BJ (cell line): ENCODE data around the gene SLC7A11. TPM values are rescaled to one million over a fixed set of nuclear protein-coding genes. Genes with fewer than 3 reads are reported as not detected.

ENCODE experiments used
- CTCF ChIA-PET: fragments of 350-600 bp; formaldehyde crosslinking; extraction: SDS; loops from one replicate; lab custom pipeline; 2021; ENCODE audit warnings: antibody characterized with exemption, inconsistent platforms; lab: Yijun Ruan, JAX
- POLR2A ChIA-PET: fragments of 300-600 bp; sonication (Branson Sonifier 250); formaldehyde crosslinking; extraction: SDS; loops from one replicate; lab custom pipeline; 2021; ENCODE audit warnings: antibody characterized with exemption; lab: Charles Lee
- DNase-seq: peaks from one replicate; pipeline ENCODE4 v3.0.0-alpha.2; 2011; ENCODE audit warnings: low read depth
- H3K27me3 ChIP-seq: 2 replicates; pipeline ENCODE4 v1.6.0; 2011; ENCODE audit warnings: low read length; ENCODE audit not compliant: control insufficient read depth, insufficient read depth
- H3K36me3 ChIP-seq: 2 replicates; pipeline ENCODE4 v1.5.1; 2011; ENCODE audit warnings: low read length; ENCODE audit not compliant: control insufficient read depth, insufficient read depth
- H3K4me3 ChIP-seq: 2 replicates; pipeline ENCODE4 v1.5.1; 2011; ENCODE audit warnings: low read depth, mild to moderate bottlenecking, control low read depth, low read length
- polyA plus RNA-seq: library from polyadenylated mRNA; depleted of rRNA; stranded (reverse); fragments of >200 nt; gene quantifications from 2 replicates; pipeline ENCODE4 v1.2.3, GENCODE V29; 2011
- TF ChIP-seq, protein P1 (sequence below): IDR thresholded peaks from 2 replicates; pipeline ENCODE4 v1.5.1; 2011; ENCODE audit warnings: low read depth, mild to moderate bottlenecking, control low read depth, inconsistent platforms, low read length, moderate library complexity; ENCODE audit not compliant: insufficient read depth

SLC7A11 gene
- polyA plus RNA-seq, 1 experiment, result 27.5 TPM

DNA sequence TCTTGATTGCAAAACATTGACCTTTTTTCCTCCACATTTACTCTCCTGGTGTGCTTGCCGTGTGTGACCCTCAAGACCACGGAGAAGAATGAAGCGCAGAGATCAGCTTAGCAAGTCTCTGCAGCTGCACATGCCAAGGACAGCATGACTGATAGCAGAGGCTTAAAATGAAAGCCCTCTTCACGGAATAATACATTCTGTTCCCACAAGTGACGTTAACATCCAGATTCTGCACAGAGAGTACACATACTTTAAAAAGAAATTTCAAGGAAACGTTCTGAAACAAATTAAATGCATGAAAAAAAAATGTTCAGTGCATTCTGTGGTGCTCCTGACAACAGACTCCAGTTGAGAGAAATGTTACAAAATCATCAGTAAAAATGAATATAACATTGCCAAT lies 60.9 kb downstream of the SLC7A11 start:
- no peaks in the 10 kb centered on the region for H3K27me3 ChIP-seq
- DNase-seq, result no peak
- TF ChIP-seq, protein P1, sequence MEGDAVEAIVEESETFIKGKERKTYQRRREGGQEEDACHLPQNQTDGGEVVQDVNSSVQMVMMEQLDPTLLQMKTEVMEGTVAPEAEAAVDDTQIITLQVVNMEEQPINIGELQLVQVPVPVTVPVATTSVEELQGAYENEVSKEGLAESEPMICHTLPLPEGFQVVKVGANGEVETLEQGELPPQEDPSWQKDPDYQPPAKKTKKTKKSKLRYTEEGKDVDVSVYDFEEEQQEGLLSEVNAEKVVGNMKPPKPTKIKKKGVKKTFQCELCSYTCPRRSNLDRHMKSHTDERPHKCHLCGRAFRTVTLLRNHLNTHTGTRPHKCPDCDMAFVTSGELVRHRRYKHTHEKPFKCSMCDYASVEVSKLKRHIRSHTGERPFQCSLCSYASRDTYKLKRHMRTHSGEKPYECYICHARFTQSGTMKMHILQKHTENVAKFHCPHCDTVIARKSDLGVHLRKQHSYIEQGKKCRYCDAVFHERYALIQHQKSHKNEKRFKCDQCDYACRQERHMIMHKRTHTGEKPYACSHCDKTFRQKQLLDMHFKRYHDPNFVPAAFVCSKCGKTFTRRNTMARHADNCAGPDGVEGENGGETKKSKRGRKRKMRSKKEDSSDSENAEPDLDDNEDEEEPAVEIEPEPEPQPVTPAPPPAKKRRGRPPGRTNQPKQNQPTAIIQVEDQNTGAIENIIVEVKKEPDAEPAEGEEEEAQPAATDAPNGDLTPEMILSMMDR, result no peak
- no peak overlapping the region for H3K4me3 ChIP-seq
- ChIA-PET CTCF (interaction anchor here (0.5 to 1.6 kb wide), 7 partner anchors 9 to 1057 kb away, joined by 3 to 6 read pairs (median 3); no protein-coding TSS in a partner anchor), POLR2A (no interaction called here)
- H3K36me3 ChIP-seq, result peaks cover 3% of the 10 kb centered on the region; the same call in 1 of the 2 replicates

DNA sequence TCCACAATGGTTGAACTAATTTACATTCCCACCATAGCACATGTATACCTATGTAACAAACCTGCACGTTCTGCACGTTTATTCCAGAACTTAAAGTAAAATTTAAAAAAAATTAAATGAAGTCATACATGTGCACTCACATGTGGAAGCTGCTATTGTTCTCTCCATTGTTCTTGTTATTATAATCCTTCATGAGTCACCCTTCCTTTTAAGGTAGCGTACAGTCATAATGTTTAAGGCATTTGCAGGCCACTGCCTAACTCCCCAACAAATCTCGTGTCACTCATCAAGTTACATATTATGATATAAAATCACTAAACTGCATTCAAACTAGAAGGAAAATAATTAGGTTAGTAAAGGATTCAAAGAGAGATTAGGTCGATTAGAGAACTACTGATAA lies 63.6 kb downstream of the SLC7A11 start:
- DNase-seq, result no peak
- CTCF ChIA-PET, result no interaction called here
- TF ChIP-seq, protein P1, result no peak
- H3K27me3 ChIP-seq, result no peaks in the 10 kb centered on the region
- peaks cover 2% of the 10 kb centered on the region; the same call in 1 of the 2 replicates for H3K36me3 ChIP-seq
- POLR2A ChIA-PET, result no interaction called here
- H3K4me3 ChIP-seq, result no peak overlapping the region

DNA sequence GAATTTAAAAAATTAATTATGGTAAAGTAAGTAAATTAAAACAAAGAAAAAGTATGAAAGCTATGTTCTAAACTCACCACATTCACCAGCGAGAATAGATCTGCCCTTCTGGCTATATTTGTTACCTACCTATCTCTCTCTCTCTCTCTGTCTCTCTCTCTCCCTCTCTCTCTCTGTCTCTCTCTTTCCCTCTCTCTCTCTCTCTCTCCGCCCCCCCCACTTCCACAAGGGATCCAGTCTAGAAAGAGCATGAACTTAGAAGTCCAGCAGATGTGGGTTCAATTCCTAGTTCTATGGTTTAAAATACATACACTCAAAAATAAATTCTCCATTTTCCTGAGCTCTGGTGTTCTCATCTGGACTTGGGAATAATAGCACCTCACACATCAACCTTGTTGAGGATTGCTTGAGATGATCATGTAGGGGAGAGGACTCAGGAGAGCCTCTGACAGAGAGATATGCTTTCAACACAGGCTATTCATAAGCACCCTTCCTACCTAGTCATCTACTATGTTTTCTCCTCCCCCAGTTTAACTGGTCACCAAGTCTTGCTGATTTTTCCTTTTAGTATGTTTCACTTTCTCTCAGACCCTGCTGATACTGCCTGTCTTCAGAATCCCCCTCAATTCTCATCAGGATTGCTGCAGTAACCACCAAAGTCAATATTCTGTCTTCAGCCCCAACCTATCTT lies 64.7 kb downstream of the SLC7A11 start:
- ChIA-PET POLR2A (no interaction called here), CTCF (interaction anchor here (1.3 kb wide), 1 partner anchor 694 kb away, joined by 3 read pairs; no protein-coding TSS in a partner anchor)
- TF ChIP-seq, protein P1, result no peak
- Histone ChIP-seq H3K4me3 (no peak overlapping the region), H3K36me3 (peaks cover 2% of the 10 kb centered on the region; the same call in 1 of the 2 replicates), H3K27me3 (no peaks in the 10 kb centered on the region)
- DNase-seq, result no peak

DNA sequence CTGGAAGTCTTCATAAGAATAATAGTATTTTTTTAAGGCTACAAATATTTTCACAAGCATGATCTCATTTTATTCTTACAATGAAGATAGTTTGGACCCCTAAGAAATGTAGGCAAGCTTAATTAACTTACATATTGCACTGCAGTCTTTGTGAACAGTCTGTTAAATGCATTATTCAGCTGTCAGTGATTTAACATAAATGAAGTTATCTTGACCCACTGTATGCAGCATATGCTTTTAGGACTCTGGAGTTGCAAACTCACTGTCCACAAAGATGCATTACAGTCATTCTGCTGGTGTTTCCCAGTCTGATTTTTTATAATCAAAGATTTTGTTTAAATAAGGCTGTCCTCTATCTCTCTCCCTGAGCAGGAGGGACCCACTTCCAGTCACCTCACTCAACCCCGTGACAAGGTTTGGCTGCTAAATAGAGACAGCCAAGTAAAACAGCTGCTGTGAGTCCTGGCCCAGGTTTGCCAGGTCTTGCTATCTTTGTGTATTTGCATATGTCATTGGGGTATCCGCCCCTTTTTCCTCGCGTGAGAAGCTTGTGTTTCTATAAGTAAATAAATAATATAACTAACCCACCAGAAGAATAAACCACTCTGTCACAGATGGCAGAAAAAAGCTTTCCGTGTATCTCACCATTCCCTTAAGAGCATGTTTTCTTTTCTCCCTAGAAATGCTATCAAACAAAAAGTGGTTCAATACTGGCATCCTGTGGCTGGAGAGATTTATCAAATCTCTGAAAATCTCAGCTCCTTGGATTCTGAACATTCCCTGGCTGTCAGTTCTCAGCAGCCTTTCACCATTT lies 67.0 kb downstream of the SLC7A11 start:
- Histone ChIP-seq H3K4me3 (no peak overlapping the region), H3K27me3 (no peaks in the 10 kb centered on the region), H3K36me3 (no peaks in the 10 kb centered on the region; the same call in 1 of the 2 replicates)
- ChIA-PET CTCF (interaction anchor here (0.7 to 0.9 kb wide), 4 partner anchors 9 to 354 kb away, joined by 3 to 4 read pairs (median 3); no protein-coding TSS in a partner anchor), POLR2A (no interaction called here)
- no peak for DNase-seq
- TF ChIP-seq, protein P1, result no peak

DNA sequence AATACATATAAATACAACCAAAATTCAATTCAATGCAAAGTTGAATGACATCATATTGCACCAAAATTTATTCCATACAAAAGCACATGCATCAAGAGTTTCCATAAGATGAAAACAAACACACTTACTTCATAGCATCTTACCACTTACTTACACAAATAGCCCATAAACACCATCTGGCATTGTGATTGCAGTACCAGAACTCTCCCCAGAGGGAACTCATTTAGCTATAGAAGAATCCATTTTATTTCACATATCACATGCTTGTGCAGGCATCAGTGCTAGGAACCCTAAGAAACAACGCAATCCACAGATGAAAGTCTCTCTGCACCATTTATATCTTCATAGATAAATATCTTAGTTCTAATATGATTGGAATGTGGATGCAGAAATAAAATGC lies 77.9 kb downstream of the SLC7A11 start:
- no peaks in the 10 kb centered on the region for H3K36me3 ChIP-seq
- TF ChIP-seq, protein P1, result no peak
- no peaks in the 10 kb centered on the region for H3K27me3 ChIP-seq
- no peak overlapping the region for H3K4me3 ChIP-seq
- ChIA-PET CTCF (no interaction called here), POLR2A (no interaction called here)
- DNase-seq, result no peak
